ENCODE measurements around the gene ACTR8.

DNA sequence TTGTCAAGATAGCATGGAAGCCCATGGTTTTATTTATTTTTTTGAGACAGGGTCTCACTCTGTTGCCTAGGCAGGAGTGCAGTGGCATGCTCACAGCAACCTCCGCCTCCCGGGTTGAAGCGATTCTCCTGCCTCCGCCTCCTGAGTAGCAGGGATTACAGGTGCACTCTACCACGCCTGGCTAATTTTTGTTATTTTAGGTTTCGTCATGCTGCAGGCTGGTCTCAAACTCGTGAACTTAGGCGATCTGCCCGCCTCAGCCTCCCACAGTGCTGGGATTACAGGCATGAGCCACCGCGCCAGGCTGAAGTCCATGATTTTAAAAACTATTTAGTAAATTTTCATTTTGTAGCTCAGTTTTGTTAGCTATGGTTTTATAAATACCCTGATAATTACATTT, 2.7 kb upstream of the ACTR8 start:
- TF ChIP-seq CTCF (conservative IDR thresholded peaks at IDR 0.05 in 1 of 2, IDR thresholded peaks at IDR 0.05 in 1 of 2; ENCODE audit: extremely low read depth in 1 of 2, insufficient read depth in 1 of 2, low read depth in 1 of 2, low read length in 2 of 2) (no peak), EZH2 (IDR thresholded peaks at IDR 0.05; ENCODE audit: borderline replicate concordance, low read length) (no peak)

Measured in mammary epithelial cell (primary cell).